DOHH2 (cell line): Measurements from ENCODE around the gene ABCA10.

ENCODE experiments used
- CTCF ChIP-seq: fragments of 200-600 bp; sonication (generic); IDR thresholded peaks from one replicate; pipeline ENCODE4 v1.5.1; 2014; ENCODE audit warnings: antibody characterized with exemption, mild to moderate bottlenecking, low read depth, low read length; ENCODE audit not compliant: poor library complexity, severe bottlenecking
- EZH2phosphoT487 ChIP-seq: fragments of 200-600 bp; sonication (generic); IDR thresholded peaks from 2 replicates; pipeline ENCODE4 v1.6.1; 2017; ENCODE audit warnings: borderline replicate concordance, mild to moderate bottlenecking, antibody characterized with exemption, low read length, moderate library complexity, mixed read lengths

- no peak for TF ChIP-seq CTCF
- TF ChIP-seq EZH2phosphoT487, result no peak
These were observed 53.4 kb downstream of the ABCA10 start for GRCh38 chr17:69175262-69175624.
